OCI-LY1 (cell line): Measurements from ENCODE around the gene BBX.

Experiments
- H2AFZ ChIP-seq: fragments of 200-600 bp; sonication (generic), shearing (Covaris generic); 2 replicates; pipeline ENCODE4 v1.6.0; 2014; ENCODE audit warnings: antibody characterized with exemption, mild to moderate bottlenecking, low read length
- H3F3A ChIP-seq: fragments of 200-600 bp; sonication (generic), shearing (Covaris generic); 2 replicates; pipeline ENCODE4 v1.6.0; 2014; ENCODE audit warnings: mild to moderate bottlenecking, antibody characterized with exemption, low read length, moderate library complexity; ENCODE audit not compliant: insufficient read depth
- H3K27ac ChIP-seq: fragments of 200-600 bp; sonication (generic); 2 replicates; pipeline ENCODE4 v1.5.1; 2014; ENCODE audit warnings: low read length, mixed run types, mild to moderate bottlenecking, low read depth; ENCODE audit not compliant: poor library complexity, severe bottlenecking
- H3K27me3 ChIP-seq: fragments of 200-600 bp; sonication (generic); 2 replicates; pipeline ENCODE4 v1.6.0; 2014; ENCODE audit warnings: antibody characterized with exemption, mild to moderate bottlenecking, low read length, moderate library complexity; ENCODE audit not compliant: insufficient read depth
- H3K36me3 ChIP-seq: fragments of 200-600 bp; sonication (generic); 2 replicates; pipeline ENCODE4 v1.6.1; 2014; ENCODE audit warnings: mild to moderate bottlenecking, antibody characterized with exemption, low read length, moderate library complexity, mixed read lengths; ENCODE audit not compliant: insufficient read depth
- H3K4me1 ChIP-seq: fragments of 200-600 bp; sonication (generic); 2 replicates; pipeline ENCODE4 v1.5.1; 2014; ENCODE audit warnings: mild to moderate bottlenecking, low read length, moderate library complexity; ENCODE audit not compliant: insufficient read depth, severe bottlenecking
- H3K4me2 ChIP-seq: fragments of 200-600 bp; sonication (generic), shearing (Covaris generic); 2 replicates; pipeline ENCODE4 v1.6.1; 2014; ENCODE audit warnings: low read length
- H3K4me3 ChIP-seq: fragments of 200-600 bp; sonication (generic); 2 replicates; pipeline ENCODE4 v1.5.1; 2014; ENCODE audit warnings: low read length, low read depth, mild to moderate bottlenecking, mixed read lengths; ENCODE audit not compliant: poor library complexity, severe bottlenecking
- H3K79me2 ChIP-seq: fragments of 200-600 bp; shearing (Covaris generic); 2 replicates; pipeline ENCODE4 v1.6.1; 2016; ENCODE audit warnings: mixed run types, low read length, mixed read lengths; ENCODE audit not compliant: insufficient read depth
- H3K9ac ChIP-seq: fragments of 200-600 bp; sonication (generic), shearing (Covaris generic); 2 replicates; pipeline ENCODE4 v1.6.1; 2014; ENCODE audit warnings: mild to moderate bottlenecking, low read length, mixed read lengths
- H3K9me2 ChIP-seq: fragments of 200-600 bp; sonication (generic), shearing (Covaris generic); 2 replicates; pipeline ENCODE4 v1.6.1; 2014; ENCODE audit warnings: low read depth, mild to moderate bottlenecking, low read length, mixed read lengths
- H3K9me3 ChIP-seq: fragments of 200-600 bp; shearing (Covaris generic); 2 replicates; pipeline ENCODE4 v1.6.1; 2014; ENCODE audit warnings: low read length, mixed read lengths
- H4K20me1 ChIP-seq: fragments of 200-600 bp; sonication (generic), shearing (Covaris generic); 2 replicates; pipeline ENCODE4 v1.6.0; 2016; ENCODE audit warnings: mild to moderate bottlenecking, low read length; ENCODE audit not compliant: insufficient read depth
- EZH2 ChIP-seq: fragments of 200-600 bp; sonication (generic), shearing (Covaris generic); IDR thresholded peaks from 2 replicates; pipeline ENCODE4 v1.8.0; 2017; ENCODE audit warnings: borderline replicate concordance, mixed run types, mild to moderate bottlenecking, antibody characterized with exemption, low read length, moderate library complexity, mixed read lengths
- TF ChIP-seq, protein P1 (sequence below): fragments of 200-600 bp; sonication (generic), shearing (Covaris generic); IDR thresholded peaks from 2 replicates; pipeline ENCODE4 v1.5.1; 2017; ENCODE audit warnings: mild to moderate bottlenecking, antibody characterized with exemption, low read length, moderate library complexity, mixed read lengths

Gene BBX

DNA sequence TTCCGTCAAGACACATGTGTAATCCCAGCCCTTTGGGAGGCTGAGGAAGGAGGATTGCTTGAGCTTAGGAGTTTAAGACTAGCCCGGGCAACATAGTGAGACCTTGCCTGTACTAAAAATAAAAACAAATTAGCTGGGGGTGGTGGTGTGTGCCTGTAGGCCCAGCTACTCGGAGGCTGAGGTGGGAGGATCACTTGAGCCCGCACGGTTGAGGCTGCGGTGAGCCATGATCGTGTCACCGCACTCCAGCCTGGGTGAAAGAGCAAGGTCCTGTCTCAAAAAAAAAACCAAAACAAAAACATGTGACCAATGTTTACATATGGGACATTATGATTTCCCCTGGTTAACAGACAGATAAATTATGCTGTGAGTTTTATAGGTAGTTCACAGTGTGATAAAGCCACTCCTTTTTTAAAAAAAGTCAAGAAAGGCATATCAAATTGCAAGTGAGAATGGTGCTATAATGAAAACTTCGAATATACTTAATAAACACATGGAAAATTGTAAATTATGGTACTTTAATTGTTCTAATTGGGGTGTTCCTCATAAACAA lies 9.2 kb downstream of the BBX start:
- H3F3A ChIP-seq = no peaks in the 10 kb centered on the region
- H3K36me3 ChIP-seq = peaks cover 17% of the 10 kb centered on the region
- peaks cover 9% of the 10 kb centered on the region for H3K4me1 ChIP-seq
- H3K9me3 ChIP-seq = no peaks in the 10 kb centered on the region
- no peak overlapping the region for H3K4me3 ChIP-seq
- 0 out of 2 replicates have a peak, but pooled peaks cover 4% of the 10 kb centered on the region for H3K79me2 ChIP-seq
- no peak overlapping the region for H2AFZ ChIP-seq
- H4K20me1 ChIP-seq = no peaks in the 10 kb centered on the region
- H3K4me2 ChIP-seq = no peak overlapping the region
- H3K27me3 ChIP-seq = no peaks in the 10 kb centered on the region
- H3K27ac ChIP-seq = no peak overlapping the region
- TF ChIP-seq, protein P1, sequence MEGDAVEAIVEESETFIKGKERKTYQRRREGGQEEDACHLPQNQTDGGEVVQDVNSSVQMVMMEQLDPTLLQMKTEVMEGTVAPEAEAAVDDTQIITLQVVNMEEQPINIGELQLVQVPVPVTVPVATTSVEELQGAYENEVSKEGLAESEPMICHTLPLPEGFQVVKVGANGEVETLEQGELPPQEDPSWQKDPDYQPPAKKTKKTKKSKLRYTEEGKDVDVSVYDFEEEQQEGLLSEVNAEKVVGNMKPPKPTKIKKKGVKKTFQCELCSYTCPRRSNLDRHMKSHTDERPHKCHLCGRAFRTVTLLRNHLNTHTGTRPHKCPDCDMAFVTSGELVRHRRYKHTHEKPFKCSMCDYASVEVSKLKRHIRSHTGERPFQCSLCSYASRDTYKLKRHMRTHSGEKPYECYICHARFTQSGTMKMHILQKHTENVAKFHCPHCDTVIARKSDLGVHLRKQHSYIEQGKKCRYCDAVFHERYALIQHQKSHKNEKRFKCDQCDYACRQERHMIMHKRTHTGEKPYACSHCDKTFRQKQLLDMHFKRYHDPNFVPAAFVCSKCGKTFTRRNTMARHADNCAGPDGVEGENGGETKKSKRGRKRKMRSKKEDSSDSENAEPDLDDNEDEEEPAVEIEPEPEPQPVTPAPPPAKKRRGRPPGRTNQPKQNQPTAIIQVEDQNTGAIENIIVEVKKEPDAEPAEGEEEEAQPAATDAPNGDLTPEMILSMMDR = no peak
- no peak for TF ChIP-seq EZH2
- H3K9me2 ChIP-seq = no peaks in the 10 kb centered on the region
- no peak overlapping the region for H3K9ac ChIP-seq

- H3K79me2 ChIP-seq = peaks cover 8% of the 10 kb centered on the region; the same call in 1 of the 2 replicates
These were observed 18.1 kb downstream of the BBX start for GRCh38 chr3:107540857-107541256.

GRCh38 chr3:107542665-107543064 lies 19.9 kb downstream of the BBX start:
- Histone ChIP-seq H3K36me3 (no peaks in the 10 kb centered on the region; the same call in 1 of the 2 replicates), H3K4me3 (no peak overlapping the region), H3K9me3 (no peaks in the 10 kb centered on the region), H3K4me2 (no peak overlapping the region), H3K27ac (no peak overlapping the region), H3K9me2 (no peaks in the 10 kb centered on the region), H3K27me3 (no peaks in the 10 kb centered on the region), H3K9ac (no peak overlapping the region), H3K79me2 (peaks cover 8% of the 10 kb centered on the region; the same call in 1 of the 2 replicates), H3F3A (no peaks in the 10 kb centered on the region), H4K20me1 (no peaks in the 10 kb centered on the region), H2AFZ (no peak overlapping the region), H3K4me1 (no peaks in the 10 kb centered on the region)
- no peak for TF ChIP-seq EZH2
- TF ChIP-seq, protein P1 = no peak

More at GRCh38 chr3:107540857-107541256, 18.1 kb downstream of the BBX start:
- Histone ChIP-seq H3K4me3 (no peak overlapping the region), H2AFZ (no peak overlapping the region), H3K9me2 (no peaks in the 10 kb centered on the region), H3K4me1 (no peaks in the 10 kb centered on the region), H4K20me1 (no peaks in the 10 kb centered on the region), H3K4me2 (no peak overlapping the region), H3K27me3 (no peaks in the 10 kb centered on the region), H3K9ac (no peak overlapping the region), H3K9me3 (no peaks in the 10 kb centered on the region), H3K27ac (no peak overlapping the region), H3K36me3 (no peaks in the 10 kb centered on the region; the same call in 1 of the 2 replicates), H3F3A (no peaks in the 10 kb centered on the region)
- no peak for TF ChIP-seq EZH2
- TF ChIP-seq, protein P1 = no peak
